Measurements from ENCODE around the gene GPR52.

The GPR52 gene

DNA sequence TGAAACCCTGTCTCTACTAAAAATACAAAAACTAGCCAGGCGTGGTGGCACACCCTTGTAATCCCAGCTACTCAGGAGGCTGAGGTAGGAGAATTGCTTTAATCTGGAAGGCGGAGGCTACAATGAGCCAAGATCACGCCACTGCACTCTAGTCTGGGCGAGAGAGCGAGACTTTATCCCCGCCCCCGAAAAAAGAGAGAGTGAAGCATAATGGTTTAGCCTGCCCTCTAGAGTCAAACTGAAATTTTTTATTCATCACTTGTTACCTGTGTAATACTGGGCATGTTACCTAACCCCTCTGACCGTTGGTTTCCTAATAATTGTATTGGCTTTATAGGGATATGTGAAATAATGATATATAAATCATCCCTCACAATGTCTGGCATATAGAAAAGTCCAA lies 18.8 kb downstream of the GPR52 start:
- Mint-ChIP-seq H3K27me3 (ENCODE audit: low read depth) (no peaks in the 10 kb centered on the region), H3K36me3 (ENCODE audit: low read depth) (no peaks in the 10 kb centered on the region), H3K27ac (no peak overlapping the region), H3K4me3 (no peak overlapping the region), H3K9me3 (no peaks in the 10 kb centered on the region), H3K4me1 (no peaks in the 10 kb centered on the region)
- TF ChIP-seq, protein P1, sequence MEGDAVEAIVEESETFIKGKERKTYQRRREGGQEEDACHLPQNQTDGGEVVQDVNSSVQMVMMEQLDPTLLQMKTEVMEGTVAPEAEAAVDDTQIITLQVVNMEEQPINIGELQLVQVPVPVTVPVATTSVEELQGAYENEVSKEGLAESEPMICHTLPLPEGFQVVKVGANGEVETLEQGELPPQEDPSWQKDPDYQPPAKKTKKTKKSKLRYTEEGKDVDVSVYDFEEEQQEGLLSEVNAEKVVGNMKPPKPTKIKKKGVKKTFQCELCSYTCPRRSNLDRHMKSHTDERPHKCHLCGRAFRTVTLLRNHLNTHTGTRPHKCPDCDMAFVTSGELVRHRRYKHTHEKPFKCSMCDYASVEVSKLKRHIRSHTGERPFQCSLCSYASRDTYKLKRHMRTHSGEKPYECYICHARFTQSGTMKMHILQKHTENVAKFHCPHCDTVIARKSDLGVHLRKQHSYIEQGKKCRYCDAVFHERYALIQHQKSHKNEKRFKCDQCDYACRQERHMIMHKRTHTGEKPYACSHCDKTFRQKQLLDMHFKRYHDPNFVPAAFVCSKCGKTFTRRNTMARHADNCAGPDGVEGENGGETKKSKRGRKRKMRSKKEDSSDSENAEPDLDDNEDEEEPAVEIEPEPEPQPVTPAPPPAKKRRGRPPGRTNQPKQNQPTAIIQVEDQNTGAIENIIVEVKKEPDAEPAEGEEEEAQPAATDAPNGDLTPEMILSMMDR (IDR thresholded peaks at IDR 0.05; ENCODE audit: unreplicated experiment in 3 of 3), result no peak

DNA sequence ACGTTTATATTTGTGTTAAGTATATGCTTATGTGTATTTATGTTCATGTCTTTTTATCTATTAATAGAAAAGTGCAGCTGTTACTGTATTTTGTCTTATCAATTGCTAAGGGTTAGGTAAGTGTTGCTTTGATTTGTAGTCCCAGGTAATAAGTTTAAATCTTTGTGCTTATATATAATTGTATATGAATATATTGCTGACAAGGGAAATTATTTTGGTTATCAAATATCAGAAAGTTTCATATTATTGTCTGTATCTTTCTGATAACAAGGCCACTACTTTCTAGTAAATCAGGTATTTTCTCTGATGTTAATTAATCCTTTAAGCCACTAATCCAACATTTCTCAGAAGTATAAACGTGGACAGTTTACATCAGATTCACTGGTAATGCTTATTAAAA lies 21.3 kb downstream of the GPR52 start:
- Mint-ChIP-seq H3K36me3 (ENCODE audit: low read depth) (no peaks in the 10 kb centered on the region), H3K27ac (no peak overlapping the region), H3K27me3 (ENCODE audit: low read depth) (no peaks in the 10 kb centered on the region), H3K9me3 (no peaks in the 10 kb centered on the region), H3K4me3 (no peak overlapping the region), H3K4me1 (no peaks in the 10 kb centered on the region)
- TF ChIP-seq, protein P1 (IDR thresholded peaks at IDR 0.05; ENCODE audit: unreplicated experiment in 3 of 3), result no peak

DNA sequence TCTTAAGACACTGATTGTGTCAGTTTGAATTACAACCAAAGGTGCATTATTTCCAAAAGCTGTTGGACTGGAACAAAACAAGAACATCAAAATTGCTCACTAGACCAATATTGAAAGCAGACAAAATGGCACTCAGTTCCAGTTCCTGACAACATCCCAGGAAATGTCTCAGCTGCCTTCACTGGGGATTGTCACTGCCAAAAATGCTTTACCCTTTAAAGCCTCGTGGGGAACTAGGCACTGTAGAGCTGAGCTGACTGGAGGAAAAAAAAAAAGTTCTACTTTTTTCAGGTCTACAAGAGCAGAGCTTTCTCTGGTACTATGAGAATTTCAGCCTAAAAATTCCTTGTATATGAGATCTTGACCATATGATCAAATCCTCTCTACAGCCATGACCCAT lies 21.9 kb downstream of the GPR52 start:
- Mint-ChIP-seq H3K27ac (no peak overlapping the region), H3K9me3 (no peaks in the 10 kb centered on the region), H3K36me3 (ENCODE audit: low read depth) (no peaks in the 10 kb centered on the region), H3K4me1 (no peaks in the 10 kb centered on the region), H3K4me3 (no peak overlapping the region), H3K27me3 (ENCODE audit: low read depth) (no peaks in the 10 kb centered on the region)
- TF ChIP-seq, protein P1 (IDR thresholded peaks at IDR 0.05; ENCODE audit: unreplicated experiment in 3 of 3), result no peak

DNA sequence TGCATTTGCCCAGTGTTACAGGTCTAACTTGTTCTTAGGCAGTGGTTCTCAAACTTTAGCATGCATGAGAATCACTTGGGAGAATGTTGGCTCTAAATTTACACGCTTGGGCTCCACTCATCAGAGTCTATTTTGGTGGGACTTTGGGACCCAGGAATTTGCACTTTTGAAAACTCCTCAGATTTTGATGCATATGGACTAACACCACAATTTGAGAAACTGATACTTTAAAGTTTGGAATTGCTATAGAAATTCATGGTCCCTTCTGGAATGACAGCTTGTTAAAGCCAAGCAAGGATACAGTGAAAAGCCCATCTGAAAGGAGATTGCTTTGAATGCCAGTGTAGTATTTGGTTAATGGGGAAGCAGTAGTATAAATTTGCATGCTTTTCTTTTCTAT lies 31.5 kb downstream of the GPR52 start:
- H3K27me3 Mint-ChIP-seq (ENCODE audit: low read depth), result no peaks in the 10 kb centered on the region
- no peak overlapping the region for H3K27ac Mint-ChIP-seq
- TF ChIP-seq, protein P1 (IDR thresholded peaks at IDR 0.05; ENCODE audit: unreplicated experiment in 3 of 3), result no peak
- H3K9me3 Mint-ChIP-seq, result no peaks in the 10 kb centered on the region
- H3K36me3 Mint-ChIP-seq (ENCODE audit: low read depth), result no peaks in the 10 kb centered on the region
- H3K4me1 Mint-ChIP-seq, result no peaks in the 10 kb centered on the region
- H3K4me3 Mint-ChIP-seq, result no peak overlapping the region

DNA sequence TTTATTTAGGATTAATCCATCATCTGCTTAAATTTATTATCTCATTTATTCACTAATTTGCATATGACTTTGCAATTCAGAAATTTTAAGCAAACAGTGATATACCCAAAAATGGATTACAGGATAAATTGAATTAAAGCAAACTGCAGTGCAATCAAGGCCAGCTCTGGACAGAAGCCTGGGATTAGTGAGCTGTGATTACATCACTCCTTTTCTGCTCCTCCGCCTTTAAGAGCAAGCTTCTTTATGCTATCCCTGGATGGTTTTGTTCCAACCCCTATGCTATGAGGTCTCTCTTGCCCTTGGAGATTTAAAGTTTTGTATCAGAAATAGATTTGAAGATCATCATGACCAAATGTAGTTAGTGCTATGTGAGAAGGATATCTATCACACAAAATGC lies 32.6 kb downstream of the GPR52 start:
- no peaks in the 10 kb centered on the region for H3K9me3 Mint-ChIP-seq
- H3K27ac Mint-ChIP-seq, result no peak overlapping the region
- H3K4me1 Mint-ChIP-seq, result no peaks in the 10 kb centered on the region
- H3K27me3 Mint-ChIP-seq (ENCODE audit: low read depth), result no peaks in the 10 kb centered on the region
- TF ChIP-seq, protein P1 (IDR thresholded peaks at IDR 0.05; ENCODE audit: unreplicated experiment in 3 of 3), result no peak
- no peaks in the 10 kb centered on the region for H3K36me3 Mint-ChIP-seq (ENCODE audit: low read depth)
- H3K4me3 Mint-ChIP-seq, result no peak overlapping the region

DNA sequence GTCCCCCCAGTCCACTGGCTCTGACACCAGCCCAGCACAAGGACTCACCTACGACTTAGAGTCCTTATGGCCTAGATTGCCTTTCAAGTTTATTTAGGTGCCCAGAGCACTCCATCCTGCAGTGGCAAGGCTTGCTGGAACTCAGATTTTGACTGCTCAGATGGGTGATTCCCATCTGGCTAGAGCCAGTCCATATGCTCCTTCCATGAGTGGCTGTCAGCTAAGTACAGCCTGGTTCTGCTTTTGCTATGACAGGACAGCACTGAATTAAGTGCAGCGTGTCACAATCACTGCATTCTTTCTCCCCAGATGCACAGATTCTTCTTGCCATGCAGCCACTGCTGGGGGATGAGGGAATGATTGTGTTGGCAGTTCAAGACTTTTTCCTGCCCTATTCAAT lies 43.8 kb downstream of the GPR52 start:
- H3K27ac Mint-ChIP-seq, result no peak overlapping the region
- H3K4me1 Mint-ChIP-seq, result no peaks in the 10 kb centered on the region
- TF ChIP-seq, protein P1 (IDR thresholded peaks at IDR 0.05; ENCODE audit: unreplicated experiment in 3 of 3), result no peak
- no peak overlapping the region for H3K4me3 Mint-ChIP-seq
- no peaks in the 10 kb centered on the region for H3K36me3 Mint-ChIP-seq (ENCODE audit: low read depth)
- no peaks in the 10 kb centered on the region for H3K27me3 Mint-ChIP-seq (ENCODE audit: low read depth)
- H3K9me3 Mint-ChIP-seq, result no peaks in the 10 kb centered on the region
